Muscle layer of colon (tissue), 2 donors: ENCODE measurements around the gene MAN1C1.
A peak's percentile ranks its signal among the peaks of the same experiment; 100 is the strongest.

Experiments used
- H3K27ac ChIP-seq: one replicate; pipeline ENCODE4 v1.7.0; 2013; ENCODE audit warnings: low read depth, mild to moderate bottlenecking, low read length, moderate library complexity
- H3K27me3 ChIP-seq, 2 donors: one replicate each; pipeline ENCODE4 v1.7.0; 2013; ENCODE audit warnings: low read length in 2 of 2, mild to moderate bottlenecking in 2 of 2; ENCODE audit not compliant: insufficient read depth in 2 of 2, control insufficient read depth in 1 of 2
- H3K36me3 ChIP-seq: one replicate; pipeline ENCODE4 v1.7.0; 2013; ENCODE audit warnings: mild to moderate bottlenecking, low read length; ENCODE audit not compliant: insufficient read depth
- H3K4me1 ChIP-seq: one replicate; pipeline ENCODE4 v1.7.0; 2013; ENCODE audit warnings: mild to moderate bottlenecking, low read length; ENCODE audit not compliant: insufficient read depth
- H3K4me3 ChIP-seq, 2 donors: one replicate each; pipeline ENCODE4 v1.7.0; 2013; ENCODE audit warnings: low read length in 2 of 2, low read depth in 1 of 2, mild to moderate bottlenecking in 1 of 2, moderate library complexity in 1 of 2
- H3K9ac ChIP-seq: one replicate; pipeline ENCODE4 v1.7.0; 2013; ENCODE audit warnings: low read length
- H3K9me3 ChIP-seq: one replicate; pipeline ENCODE4 v1.7.0; 2013; ENCODE audit warnings: mild to moderate bottlenecking, low read length
- donor health status: abdominal sarcoma.
- donor health status: Adenocarcinoma of cecum.

Gene MAN1C1

DNA sequence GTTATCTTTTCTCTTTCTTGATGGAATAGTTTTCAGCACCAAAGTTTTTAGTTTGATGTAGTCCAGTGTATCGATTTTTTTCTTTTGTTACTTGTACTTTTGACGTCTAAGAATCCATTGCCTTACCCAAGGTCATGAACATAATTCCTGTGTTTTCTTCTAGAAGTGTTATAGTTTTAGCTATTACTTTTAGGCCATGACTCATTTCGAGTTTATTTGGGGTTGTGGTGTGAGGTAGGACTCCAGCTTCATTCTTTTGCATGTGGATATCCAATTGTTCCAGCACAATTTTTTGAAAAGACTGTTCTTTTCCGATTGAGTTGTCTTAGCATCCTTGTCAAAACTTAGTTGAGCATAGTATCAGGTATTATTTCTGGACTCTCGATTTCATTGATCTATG is 104.0 kb downstream of the MAN1C1 start:
- no peak overlapping the region for H3K27ac ChIP-seq
- no peaks in the 10 kb centered on the region for H3K4me1 ChIP-seq

DNA sequence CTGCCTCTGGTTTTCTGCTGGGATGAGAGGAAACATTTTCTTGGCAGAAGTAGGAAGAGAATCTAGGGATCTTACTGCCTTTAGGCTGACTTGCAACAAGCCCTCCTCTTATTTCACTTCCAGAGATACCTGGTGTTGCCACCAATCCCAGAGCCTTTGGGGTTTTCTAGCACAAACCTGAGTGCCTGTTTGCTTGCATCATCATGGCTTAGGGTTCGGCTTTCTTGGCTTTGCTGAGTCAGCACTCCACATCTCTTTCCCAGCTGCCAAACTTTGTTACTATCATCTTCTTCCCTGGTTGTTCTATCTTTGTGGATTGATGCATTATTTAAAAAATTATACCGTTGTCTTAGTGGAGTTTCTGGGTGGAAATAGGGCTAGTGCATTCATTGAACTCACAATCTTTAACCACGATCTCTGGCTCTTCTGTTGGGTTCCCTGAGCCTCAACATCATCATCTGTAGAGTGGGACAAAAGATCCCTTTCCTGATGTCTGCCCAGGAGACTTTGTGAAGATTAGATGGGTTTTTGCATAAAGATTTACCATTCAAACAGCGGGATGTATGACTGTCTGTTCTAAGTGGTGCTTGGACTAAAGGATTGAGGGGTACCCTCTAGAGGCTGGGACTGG is 106.8 kb downstream of the MAN1C1 start:
- H3K36me3 ChIP-seq: no peaks in the 10 kb centered on the region
- no peak overlapping the region for H3K4me3 ChIP-seq
- no peak overlapping the region for H3K9ac ChIP-seq
- H3K4me1 ChIP-seq: peaks cover 15% of the 10 kb centered on the region
- H3K9me3 ChIP-seq: no peaks in the 10 kb centered on the region
- no peaks in the 10 kb centered on the region for H3K27me3 ChIP-seq
- no peak overlapping the region for H3K27ac ChIP-seq

More for the DNA sequence above, 104.0 kb downstream of the MAN1C1 start:
- no peak overlapping the region for H3K9ac ChIP-seq
- no peaks in the 10 kb centered on the region for H3K9me3 ChIP-seq
- H3K27me3 ChIP-seq: no peaks in the 10 kb centered on the region
- no peaks in the 10 kb centered on the region for H3K36me3 ChIP-seq
- H3K4me3 ChIP-seq: no peak overlapping the region

GRCh38 chr1:25724201-25724600 is 107.6 kb downstream of the MAN1C1 start:
- Histone ChIP-seq H3K9ac (no peak overlapping the region), H3K27ac (no peak overlapping the region), H3K36me3 (no peaks in the 10 kb centered on the region), H3K9me3 (no peaks in the 10 kb centered on the region), H3K4me3 (no peak overlapping the region), H3K4me1 (peaks cover 24% of the 10 kb centered on the region), H3K27me3 (no peaks in the 10 kb centered on the region)

DNA sequence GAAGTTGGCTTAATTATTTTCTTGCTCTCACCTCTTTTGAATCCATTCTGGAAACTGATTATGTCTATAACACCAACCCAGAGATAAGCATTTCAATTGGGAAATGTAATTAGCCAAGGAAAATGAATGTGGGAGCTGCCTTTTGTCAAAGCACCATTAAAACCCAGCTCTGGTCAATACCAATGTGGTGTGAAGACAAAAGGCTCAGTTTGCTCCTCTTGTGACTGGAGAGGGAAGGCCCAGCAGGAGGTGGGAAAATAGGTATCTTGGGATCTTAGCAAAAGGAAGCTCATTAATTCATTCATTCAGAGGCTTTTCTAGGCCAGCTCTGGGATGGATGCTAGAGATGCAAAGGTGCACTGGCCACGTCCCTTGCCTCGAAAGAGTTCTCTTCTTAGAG is 108.4 kb downstream of the MAN1C1 start:
- Histone ChIP-seq H3K9ac (no peak overlapping the region), H3K4me3 (no peak overlapping the region), H3K27ac (no peak overlapping the region), H3K27me3 (no peaks in the 10 kb centered on the region), H3K4me1 (peaks cover 26% of the 10 kb centered on the region), H3K36me3 (no peaks in the 10 kb centered on the region), H3K9me3 (no peaks in the 10 kb centered on the region)

- no peak overlapping the region for H3K9ac ChIP-seq
- H3K27me3 ChIP-seq: no peaks in the 10 kb centered on the region
These were observed 108.9 kb downstream of the MAN1C1 start for GRCh38 chr1:25725482-25725881.

DNA sequence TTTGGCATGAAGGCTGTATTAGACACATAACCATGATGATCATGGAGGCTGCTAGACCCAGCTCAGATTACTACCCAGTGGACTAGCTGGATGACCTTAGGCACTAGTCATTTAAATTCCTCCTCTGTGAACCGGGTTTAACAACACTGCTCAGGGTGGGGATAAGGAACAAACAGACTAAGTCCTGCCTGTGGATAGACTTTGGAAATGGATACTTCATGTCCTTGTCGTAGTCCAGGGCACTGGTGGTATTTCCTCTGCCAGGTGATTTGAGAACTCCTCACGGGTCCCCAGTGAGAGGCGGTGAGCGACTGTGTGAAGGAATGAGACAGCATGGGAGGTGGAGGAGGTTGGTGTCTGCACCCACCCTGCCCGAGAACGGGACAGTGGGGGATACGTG is 110.5 kb downstream of the MAN1C1 start:
- H3K36me3 ChIP-seq: no peaks in the 10 kb centered on the region
- no peak overlapping the region for H3K9ac ChIP-seq
- no peak overlapping the region for H3K4me3 ChIP-seq
- H3K27me3 ChIP-seq: no peaks in the 10 kb centered on the region
- no peaks in the 10 kb centered on the region for H3K9me3 ChIP-seq
- H3K4me1 ChIP-seq: peaks cover 42% of the 10 kb centered on the region
- peak overlapping the region; percentile 77 for H3K27ac ChIP-seq

More at GRCh38 chr1:25725482-25725881, 108.9 kb downstream of the MAN1C1 start:
- H3K4me3 ChIP-seq: no peak overlapping the region
- H3K9me3 ChIP-seq: no peaks in the 10 kb centered on the region
- H3K36me3 ChIP-seq: no peaks in the 10 kb centered on the region
- H3K27ac ChIP-seq: no peak overlapping the region
- peaks cover 32% of the 10 kb centered on the region for H3K4me1 ChIP-seq

DNA sequence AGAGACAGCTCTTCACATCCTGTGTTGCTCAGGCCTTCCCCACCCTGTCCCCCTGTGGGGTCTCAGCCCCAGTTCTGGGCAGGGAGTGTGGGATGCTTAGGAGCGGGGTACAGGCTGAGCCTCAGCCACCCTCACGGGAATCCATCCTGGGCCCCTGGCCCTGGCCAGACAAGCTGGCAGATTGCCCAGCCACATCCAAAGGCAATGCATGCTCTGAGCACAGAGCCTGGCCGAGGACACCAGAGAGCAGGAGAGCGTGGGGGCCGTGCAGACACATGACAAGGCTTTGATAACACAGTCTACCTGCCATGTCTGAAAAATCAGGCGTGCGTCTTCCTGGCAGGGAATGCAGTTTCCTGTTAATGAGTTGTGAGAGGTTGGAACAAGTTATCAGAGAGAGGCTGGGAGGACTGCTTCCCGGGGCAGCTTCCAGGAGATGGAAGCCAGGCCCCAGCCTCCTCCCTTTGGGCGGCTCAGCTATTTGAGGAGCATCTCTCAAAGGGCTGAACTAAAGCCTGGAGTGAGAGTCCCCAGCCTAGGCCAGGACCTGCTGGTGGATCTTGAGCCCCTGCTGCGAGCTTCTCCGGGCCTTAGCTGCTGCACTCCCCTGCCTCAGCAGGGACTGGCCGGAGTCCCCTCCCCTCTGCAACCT is 111.2 kb downstream of the MAN1C1 start:
- Histone ChIP-seq H3K9ac (no peak overlapping the region), H3K27me3 (no peaks in the 10 kb centered on the region), H3K36me3 (no peaks in the 10 kb centered on the region), H3K27ac (peak overlapping the region; percentile 77), H3K4me1 (peaks cover 42% of the 10 kb centered on the region), H3K4me3 (peak overlapping the region in 1 of 2 donors; percentile 25), H3K9me3 (no peaks in the 10 kb centered on the region)

- H3K27ac ChIP-seq: peak overlapping the region; percentile 77
- H3K9me3 ChIP-seq: no peaks in the 10 kb centered on the region
- H3K27me3 ChIP-seq: no peaks in the 10 kb centered on the region
- H3K4me1 ChIP-seq: peaks cover 42% of the 10 kb centered on the region
- no peaks in the 10 kb centered on the region for H3K36me3 ChIP-seq
- H3K4me3 ChIP-seq: peak overlapping the region in 1 of 2 donors; percentile 25
- H3K9ac ChIP-seq: no peak overlapping the region
These were observed 111.8 kb downstream of the MAN1C1 start for GRCh38 chr1:25728301-25728935.

- Histone ChIP-seq H3K27ac (no peak overlapping the region), H3K36me3 (no peaks in the 10 kb centered on the region), H3K4me3 (no peak overlapping the region), H3K9ac (no peak overlapping the region), H3K4me1 (peaks cover 42% of the 10 kb centered on the region), H3K9me3 (no peaks in the 10 kb centered on the region), H3K27me3 (no peaks in the 10 kb centered on the region)
These were observed 112.5 kb downstream of the MAN1C1 start for GRCh38 chr1:25729045-25729444.

DNA sequence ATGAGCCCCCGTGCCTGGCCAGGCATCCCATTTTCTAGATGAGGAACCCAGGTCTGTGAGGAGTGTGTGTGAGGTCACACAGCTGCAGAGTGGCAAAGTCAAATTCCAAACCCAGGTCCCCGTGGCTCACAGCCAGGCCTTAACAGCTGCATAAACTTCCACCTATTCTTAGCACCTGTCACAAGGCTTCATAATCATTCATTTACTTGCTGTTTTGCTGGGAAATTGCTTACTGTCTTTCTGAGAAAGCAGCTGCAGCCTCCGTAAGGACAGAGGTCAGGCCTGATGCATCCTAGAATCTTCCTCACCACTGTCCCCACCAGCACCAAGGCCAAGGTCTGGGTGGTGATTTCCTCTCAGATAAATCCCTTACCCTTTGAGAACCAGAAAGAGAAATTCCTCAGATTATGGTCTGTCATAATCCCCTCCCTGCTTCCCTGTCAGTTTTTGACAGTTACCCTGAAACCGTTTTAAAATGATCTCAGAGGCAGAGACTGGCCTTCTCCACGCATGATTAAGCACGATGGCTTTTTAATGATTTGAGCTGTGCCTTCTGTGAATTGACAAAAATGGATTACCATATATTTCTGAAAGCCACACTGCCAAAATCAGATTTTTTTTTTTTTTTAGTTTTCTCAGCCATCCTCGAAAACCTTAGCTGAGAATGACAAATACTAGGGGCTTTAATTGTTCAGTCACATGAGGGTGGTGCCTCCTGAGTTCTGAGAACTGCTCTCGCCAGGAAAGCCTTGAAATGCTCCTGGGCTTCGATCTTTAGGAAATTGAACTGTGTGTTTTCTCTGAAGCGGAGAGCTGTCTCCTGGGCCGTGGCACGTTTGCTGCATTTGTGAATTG is 113.4 kb downstream of the MAN1C1 start:
- H3K9me3 ChIP-seq: no peaks in the 10 kb centered on the region
- H3K27me3 ChIP-seq: no peaks in the 10 kb centered on the region
- H3K4me1 ChIP-seq: peaks cover 42% of the 10 kb centered on the region
- H3K27ac ChIP-seq: no peak overlapping the region
- H3K9ac ChIP-seq: no peak overlapping the region
- H3K36me3 ChIP-seq: no peaks in the 10 kb centered on the region
- no peak overlapping the region for H3K4me3 ChIP-seq

- H3K27me3 ChIP-seq: no peaks in the 10 kb centered on the region
- H3K9ac ChIP-seq: no peak overlapping the region
- H3K4me3 ChIP-seq: no peak overlapping the region
- no peaks in the 10 kb centered on the region for H3K36me3 ChIP-seq
- H3K9me3 ChIP-seq: no peaks in the 10 kb centered on the region
- no peak overlapping the region for H3K27ac ChIP-seq
- peaks cover 48% of the 10 kb centered on the region for H3K4me1 ChIP-seq
These were observed 114.6 kb downstream of the MAN1C1 start for GRCh38 chr1:25731148-25731547.
